ENCODE data around the gene ZFPM1. TPM values are rescaled to one million over a fixed set of nuclear protein-coding genes. Genes with fewer than 3 reads are reported as not detected.

Gene ZFPM1
- total RNA-seq, 1 experiment from 2014 or later, result 24.1 TPM

GRCh38 chr16:88415713-88416323 lies 37.3 kb upstream of the ZFPM1 start:
- Mint-ChIP-seq H3K36me3 (ENCODE audit: insufficient read depth, unreplicated experiment) (no peaks in the 10 kb centered on the region), H3K27ac (ENCODE audit: unreplicated experiment) (no peak overlapping the region), H3K9me3 (ENCODE audit: unreplicated experiment) (no peaks in the 10 kb centered on the region), H3K4me3 (ENCODE audit: unreplicated experiment) (no peak overlapping the region), H3K4me1 (ENCODE audit: low read depth, unreplicated experiment) (no peaks in the 10 kb centered on the region), H3K27me3 (ENCODE audit: insufficient read depth, unreplicated experiment) (peaks cover 4% of the 10 kb centered on the region)
- no TSS peak for BruUV-seq (replicated peaks)
- intact Hi-C loops (cut with micrococcal nuclease; ENCODE audit: unreplicated experiment), result no loop called here
- no peaks in the 10 kb centered on the region for H3K4me1 ChIP-seq
- TF ChIP-seq CTCF (IDR thresholded peaks at IDR 0.05; ENCODE audit: insufficient read depth in 1 of 2, low read depth in 1 of 2, low read length in 1 of 2, severe bottlenecking in 1 of 2, unreplicated experiment in 1 of 2), result no peak
- no peaks in the 10 kb centered on the region for H3K36me3 ChIP-seq (ENCODE audit: control insufficient read depth, insufficient read depth, low read length)
- CTCF ChIA-PET, result no interaction called here
- no peak overlapping the region for H3K4me3 ChIP-seq (ENCODE audit: low read depth, low read length)
- POLR2A ChIA-PET, result no interaction called here
- H3K9me3 ChIP-seq, result no peaks in the 10 kb centered on the region
- no peak for DNase-seq
- no peaks in the 10 kb centered on the region for H3K27me3 ChIP-seq (replicated peaks; ENCODE audit: control insufficient read depth, insufficient read depth, low read length)

GRCh38 chr16:88416686-88417085 lies 36.4 kb upstream of the ZFPM1 start:
- CTCF ChIA-PET, result interaction anchor here (0.6 kb wide), 1 partner anchor 212 kb away, joined by 4 read pairs; no protein-coding TSS in a partner anchor
- Mint-ChIP-seq H3K9me3 (ENCODE audit: unreplicated experiment) (no peaks in the 10 kb centered on the region), H3K4me1 (ENCODE audit: low read depth, unreplicated experiment) (no peaks in the 10 kb centered on the region), H3K27ac (ENCODE audit: unreplicated experiment) (no peak overlapping the region), H3K4me3 (ENCODE audit: unreplicated experiment) (no peak overlapping the region), H3K27me3 (ENCODE audit: insufficient read depth, unreplicated experiment) (peaks cover 4% of the 10 kb centered on the region), H3K36me3 (ENCODE audit: insufficient read depth, unreplicated experiment) (no peaks in the 10 kb centered on the region)
- no peaks in the 10 kb centered on the region for H3K9me3 ChIP-seq
- no peak for TF ChIP-seq CTCF (IDR thresholded peaks at IDR 0.05; ENCODE audit: insufficient read depth in 1 of 2, low read depth in 1 of 2, low read length in 1 of 2, severe bottlenecking in 1 of 2, unreplicated experiment in 1 of 2)
- no TSS peak for BruUV-seq (replicated peaks)
- POLR2A ChIA-PET, result interaction anchor here (0.6 kb wide), 1 partner anchor 119 kb away, joined by 5 read pairs; no protein-coding TSS in a partner anchor
- H3K4me3 ChIP-seq (ENCODE audit: low read depth, low read length), result no peak overlapping the region
- intact Hi-C loops (cut with micrococcal nuclease; ENCODE audit: unreplicated experiment), result no loop called here
- no peaks in the 10 kb centered on the region for H3K36me3 ChIP-seq (ENCODE audit: control insufficient read depth, insufficient read depth, low read length)
- no peak for DNase-seq
- no peaks in the 10 kb centered on the region for H3K27me3 ChIP-seq (replicated peaks; ENCODE audit: control insufficient read depth, insufficient read depth, low read length)
- no peaks in the 10 kb centered on the region for H3K4me1 ChIP-seq

GRCh38 chr16:88417684-88418476 lies 35.2 kb upstream of the ZFPM1 start:
- H3K36me3 Mint-ChIP-seq (ENCODE audit: insufficient read depth, unreplicated experiment), result no peaks in the 10 kb centered on the region
- TF ChIP-seq CTCF (IDR thresholded peaks at IDR 0.05; ENCODE audit: insufficient read depth in 1 of 2, low read depth in 1 of 2, low read length in 1 of 2, severe bottlenecking in 1 of 2, unreplicated experiment in 1 of 2), result no peak
- Histone ChIP-seq H3K9me3 (no peaks in the 10 kb centered on the region), H3K36me3 (ENCODE audit: control insufficient read depth, insufficient read depth, low read length) (no peaks in the 10 kb centered on the region), H3K4me1 (no peaks in the 10 kb centered on the region), H3K4me3 (ENCODE audit: low read depth, low read length) (no peak overlapping the region), H3K27me3 (replicated peaks; ENCODE audit: control insufficient read depth, insufficient read depth, low read length) (no peaks in the 10 kb centered on the region)
- H3K4me1 Mint-ChIP-seq (ENCODE audit: low read depth, unreplicated experiment), result no peaks in the 10 kb centered on the region
- CTCF ChIA-PET, result no interaction called here
- POLR2A ChIA-PET, result no interaction called here
- no peak overlapping the region for H3K4me3 Mint-ChIP-seq (ENCODE audit: unreplicated experiment)
- intact Hi-C loops (cut with micrococcal nuclease; ENCODE audit: unreplicated experiment), result no loop called here
- no peak for DNase-seq
- BruUV-seq (replicated peaks), result no TSS peak
- H3K27ac Mint-ChIP-seq (ENCODE audit: unreplicated experiment), result no peak overlapping the region
- H3K27me3 Mint-ChIP-seq (ENCODE audit: insufficient read depth, unreplicated experiment), result peaks cover 4% of the 10 kb centered on the region
- no peaks in the 10 kb centered on the region for H3K9me3 Mint-ChIP-seq (ENCODE audit: unreplicated experiment)

All from Caco-2 (cell line).